HG03520 (cell line): ENCODE results near the gene MYO1E.
A peak's percentile ranks its signal among the peaks of the same experiment; 100 is the strongest.

Source experiments
- ATAC-seq: cut with Tn5 transposase; IDR thresholded peaks from one replicate; pipeline ENCODE4 v1.9.1; 2021; ENCODE audit warnings: mild to moderate bottlenecking, moderate library complexity; ENCODE audit not compliant: unreplicated experiment

Gene MYO1E

DNA sequence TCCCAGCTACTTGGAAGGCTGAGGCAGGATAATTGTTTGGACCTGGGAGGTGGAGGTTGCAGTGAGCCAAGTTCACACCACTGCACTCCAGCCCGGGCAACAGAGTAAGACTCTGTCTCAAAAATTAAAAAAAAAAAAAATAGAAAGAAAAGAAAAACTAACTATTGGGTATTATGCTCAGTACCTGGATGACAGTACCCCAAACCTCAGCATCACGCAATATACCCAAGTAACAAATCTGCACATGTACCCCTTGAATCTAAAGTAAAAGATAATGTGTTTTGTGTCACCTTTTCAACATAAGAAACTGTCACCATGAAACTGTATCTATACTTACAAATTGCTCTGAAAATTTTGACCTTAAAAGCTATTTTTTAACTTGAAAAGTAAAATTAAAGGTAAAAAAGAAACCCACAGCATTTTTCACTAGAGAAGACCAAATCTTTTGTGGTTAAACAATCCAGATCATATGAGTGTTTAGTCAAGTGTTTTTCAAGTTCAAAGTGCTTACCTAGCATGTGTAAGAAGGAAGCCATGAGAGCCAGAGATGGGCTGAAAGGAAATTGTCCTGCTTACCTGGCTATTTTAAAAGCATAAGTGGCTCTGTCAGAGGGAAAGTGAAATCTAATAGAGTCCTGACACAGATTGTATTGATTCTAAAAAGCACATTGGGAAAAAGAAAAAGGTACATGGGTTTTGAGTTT lies 50.5 kb downstream of the MYO1E start:
- ATAC-seq = no peak

DNA sequence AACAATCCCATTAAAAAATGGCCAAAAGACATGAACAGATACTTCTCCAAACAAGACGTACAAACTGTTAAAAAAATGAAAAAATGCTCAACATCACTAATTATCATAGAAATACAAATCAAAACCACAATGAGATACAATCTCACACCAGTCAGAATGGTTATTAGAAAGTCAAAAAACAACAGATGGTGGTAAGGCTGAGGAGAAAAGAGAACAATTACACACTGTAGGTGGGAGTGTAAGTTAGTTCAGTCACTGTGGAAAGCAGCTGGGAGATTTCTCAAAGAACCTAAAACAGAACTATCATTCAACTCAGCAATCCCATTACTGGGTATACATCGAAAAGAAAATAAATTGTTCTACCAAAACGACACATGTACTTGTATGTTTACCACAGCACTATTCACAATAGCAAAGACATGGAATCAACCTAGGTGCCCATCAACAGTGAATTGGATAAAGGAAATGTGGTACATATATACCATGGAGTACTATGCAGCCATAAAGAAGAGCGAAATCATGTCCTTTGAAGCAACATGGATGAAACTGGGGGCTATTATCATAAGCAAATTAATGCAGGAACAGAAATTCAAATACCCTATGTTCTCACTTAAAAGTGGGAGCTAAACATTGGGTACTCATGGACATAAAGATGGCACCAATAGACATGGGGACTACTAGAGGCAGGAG lies 51.5 kb downstream of the MYO1E start:
- ATAC-seq = no peak

DNA sequence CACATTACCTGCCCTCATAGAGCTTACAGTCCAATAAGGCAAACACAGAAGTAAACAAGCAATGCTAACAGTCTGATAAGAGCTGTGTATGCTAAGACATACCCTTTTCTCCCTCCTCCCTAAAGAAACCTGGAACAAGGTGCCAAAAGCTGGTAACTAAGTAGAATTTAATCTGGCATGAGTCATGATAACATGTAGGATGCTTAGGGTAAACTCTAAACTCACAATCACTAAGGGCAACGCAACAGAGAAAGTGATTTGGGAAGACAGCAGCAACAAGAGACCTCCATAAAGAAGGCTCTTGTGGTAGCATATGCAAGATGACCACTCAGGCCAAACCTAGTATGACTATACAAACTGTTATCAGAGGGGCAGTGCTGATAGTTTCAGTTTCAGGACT lies 55.5 kb downstream of the MYO1E start:
- ATAC-seq = no peak

DNA sequence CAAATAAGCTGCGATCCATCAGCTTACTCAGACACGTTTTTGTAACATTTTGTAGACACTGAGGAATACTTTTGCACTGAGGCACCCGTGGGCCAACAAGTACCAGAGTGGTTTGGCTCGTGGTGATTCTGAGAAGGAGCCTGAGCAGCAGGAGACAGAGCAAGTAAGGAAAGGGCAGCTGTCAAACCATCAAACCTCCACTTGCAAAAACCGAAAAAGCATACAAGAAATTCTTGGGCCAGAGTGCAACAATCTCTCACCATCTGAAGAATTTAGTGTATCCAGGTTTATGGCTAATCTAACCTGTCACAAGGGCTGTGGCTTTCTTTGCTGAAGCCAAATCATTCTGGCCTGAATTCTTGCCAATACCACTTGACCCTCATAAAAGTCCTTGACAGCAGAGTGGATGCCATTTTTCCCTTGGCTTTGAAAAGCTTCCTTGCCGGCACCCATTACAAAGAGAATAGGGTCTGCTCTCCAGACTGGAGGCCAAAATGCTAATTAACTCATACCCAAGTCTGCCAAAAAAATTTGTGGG lies 56.7 kb downstream of the MYO1E start:
- no peak for ATAC-seq

DNA sequence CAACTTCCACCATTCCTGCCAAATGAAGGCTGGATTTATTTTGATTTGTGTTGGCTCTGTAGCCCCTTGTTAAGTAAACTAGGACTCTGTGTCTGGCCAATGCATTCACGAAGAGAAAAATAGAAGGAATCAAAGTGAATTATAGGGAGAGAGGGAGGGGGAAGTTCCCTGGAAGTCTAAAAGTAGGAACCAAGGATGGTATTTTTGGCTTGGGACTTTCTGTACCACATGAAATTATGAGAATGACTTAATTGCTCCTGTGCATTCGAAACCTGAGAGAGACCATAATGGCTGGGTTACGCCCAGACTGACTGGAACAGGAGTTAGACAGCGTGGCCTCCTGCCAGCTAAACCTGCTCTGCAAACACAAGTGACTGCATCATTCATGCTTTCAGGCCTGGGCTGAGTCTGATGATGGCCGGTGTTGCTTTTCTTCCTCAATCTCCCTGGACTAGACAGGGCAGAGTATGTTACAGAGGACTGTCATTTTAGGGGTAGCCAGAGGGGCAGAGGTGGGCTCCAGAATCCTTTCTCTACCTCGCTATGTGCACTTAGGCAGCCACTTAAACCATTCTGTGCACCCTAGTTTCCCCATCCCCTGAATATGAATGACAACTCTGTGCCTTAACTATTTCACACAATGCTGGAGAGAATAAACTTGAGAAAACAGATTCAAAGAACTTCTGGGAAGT lies 58.9 kb downstream of the MYO1E start:
- ATAC-seq = peak; percentile 54

DNA sequence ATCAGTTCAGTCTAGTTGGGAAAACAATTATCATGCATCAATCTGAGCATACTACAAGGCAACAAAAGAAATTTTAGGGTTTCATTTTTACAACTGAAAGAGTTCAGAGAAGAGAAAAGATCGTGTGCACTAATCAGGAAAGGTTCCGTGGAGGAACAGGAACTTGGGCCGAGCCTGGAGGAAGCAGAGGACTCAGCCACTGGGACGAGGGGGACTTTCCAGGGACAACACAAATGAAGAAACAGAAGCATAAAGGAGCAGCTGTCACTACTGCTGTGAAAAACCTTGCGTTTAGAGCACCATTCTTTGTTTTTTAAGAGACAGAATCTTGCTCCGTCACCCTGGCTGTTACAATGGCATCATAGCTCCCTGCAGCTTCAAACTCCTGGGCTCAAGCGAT lies 60.5 kb downstream of the MYO1E start:
- ATAC-seq = no peak

DNA sequence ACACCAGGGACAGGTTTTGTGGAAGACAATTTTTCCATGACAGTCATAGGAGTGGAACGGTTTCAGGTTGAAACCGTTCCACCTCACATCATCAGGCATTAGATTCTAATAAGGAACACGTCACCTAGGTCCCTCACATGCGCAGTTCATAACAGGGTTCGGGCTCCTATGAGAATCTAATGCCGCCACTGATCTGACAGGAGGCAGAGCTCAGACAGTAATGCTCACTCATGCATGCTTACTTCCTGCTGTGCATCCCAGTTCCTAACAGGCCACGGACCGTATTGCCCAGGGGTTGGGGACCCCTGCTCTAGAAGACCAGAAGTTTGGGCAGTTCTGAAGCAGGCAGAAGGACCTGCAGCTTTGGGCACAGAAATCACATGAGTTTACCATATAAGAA lies 61.5 kb downstream of the MYO1E start:
- ATAC-seq = no peak

DNA sequence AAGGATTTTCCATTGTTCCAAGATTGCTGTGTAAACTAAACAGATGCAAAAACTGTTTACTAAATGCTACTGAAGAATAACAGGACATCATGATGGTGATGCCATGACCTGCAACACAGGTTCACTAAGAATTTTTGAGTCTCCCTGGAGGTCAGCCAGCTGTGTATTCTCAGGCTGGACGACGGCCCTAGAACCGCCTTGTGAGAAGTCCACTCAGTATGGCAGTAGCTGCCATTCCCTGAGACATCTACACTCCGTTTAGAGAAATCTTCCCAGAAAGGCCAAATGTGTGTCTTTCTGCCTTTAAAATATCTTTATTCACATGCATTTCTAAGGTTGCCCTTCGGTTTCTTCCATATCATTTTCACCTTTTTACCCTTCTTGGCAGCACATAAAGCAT lies 63.3 kb downstream of the MYO1E start:
- ATAC-seq = no peak

DNA sequence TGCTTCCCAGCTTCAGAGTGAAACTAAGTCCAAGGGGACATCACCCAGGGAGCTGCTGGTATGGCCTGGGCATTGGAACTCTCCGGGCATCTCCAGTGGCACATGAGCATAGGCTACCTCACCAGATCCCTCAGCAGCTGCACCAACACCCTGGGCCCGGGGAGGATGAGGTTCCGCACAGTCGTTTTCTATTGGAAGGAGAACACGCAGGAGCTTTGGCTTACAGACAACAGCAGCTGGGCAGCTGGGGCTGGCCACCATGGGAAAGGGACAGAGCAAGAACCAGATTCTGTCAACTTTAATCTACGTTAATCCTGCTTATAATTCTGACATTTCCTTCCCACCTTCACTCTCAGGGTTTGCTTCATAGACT lies 65.5 kb downstream of the MYO1E start:
- no peak for ATAC-seq

DNA sequence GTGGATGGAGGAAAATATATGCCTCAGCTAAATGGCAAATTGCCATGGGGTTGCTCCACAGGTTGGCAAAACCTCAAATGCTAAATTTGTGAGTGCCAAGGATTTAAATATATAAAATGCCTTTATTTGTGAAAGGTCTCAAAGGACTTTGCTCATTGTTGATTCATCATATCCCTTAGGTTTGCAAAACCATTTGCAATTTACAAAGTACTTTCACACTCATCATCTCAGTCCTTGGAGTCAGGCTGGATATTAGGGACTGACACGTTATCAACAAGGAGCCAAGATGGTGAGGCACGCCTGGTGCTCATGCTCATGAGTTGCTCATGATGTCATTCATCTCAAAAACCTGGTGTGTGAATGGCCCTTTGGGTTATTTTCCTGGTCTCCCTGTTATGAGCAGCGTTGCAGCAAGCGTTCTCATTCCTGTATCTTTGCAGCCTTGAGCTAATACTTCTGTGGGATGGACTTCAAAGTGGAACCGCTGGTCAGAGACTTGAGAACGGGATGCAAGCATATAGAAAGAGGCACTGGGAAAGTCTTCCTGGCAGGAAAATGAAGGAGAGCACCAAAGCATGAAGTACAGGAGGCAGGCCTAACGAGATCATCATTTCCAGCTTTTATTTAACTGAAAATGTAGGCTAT lies 66.0 kb downstream of the MYO1E start:
- ATAC-seq = no peak

DNA sequence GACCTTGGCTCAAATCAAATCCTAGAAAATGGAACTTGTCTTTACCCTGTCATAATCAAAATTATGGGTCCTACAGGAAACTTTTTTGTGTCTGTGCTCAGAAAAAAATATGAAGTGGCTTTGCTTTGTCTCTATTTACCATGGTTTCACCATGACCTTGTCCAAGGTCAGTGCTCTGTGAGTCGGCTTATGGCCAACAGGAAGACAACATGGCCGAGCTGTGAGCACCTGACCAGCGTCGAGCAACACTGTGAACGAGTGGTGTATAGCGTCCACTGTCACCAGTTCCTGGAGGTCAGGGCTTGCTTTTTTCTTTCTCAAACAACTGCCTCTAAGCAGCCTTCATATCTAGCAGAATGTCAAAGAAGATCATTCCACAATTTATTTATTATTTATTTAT lies 67.9 kb downstream of the MYO1E start:
- no peak for ATAC-seq

DNA sequence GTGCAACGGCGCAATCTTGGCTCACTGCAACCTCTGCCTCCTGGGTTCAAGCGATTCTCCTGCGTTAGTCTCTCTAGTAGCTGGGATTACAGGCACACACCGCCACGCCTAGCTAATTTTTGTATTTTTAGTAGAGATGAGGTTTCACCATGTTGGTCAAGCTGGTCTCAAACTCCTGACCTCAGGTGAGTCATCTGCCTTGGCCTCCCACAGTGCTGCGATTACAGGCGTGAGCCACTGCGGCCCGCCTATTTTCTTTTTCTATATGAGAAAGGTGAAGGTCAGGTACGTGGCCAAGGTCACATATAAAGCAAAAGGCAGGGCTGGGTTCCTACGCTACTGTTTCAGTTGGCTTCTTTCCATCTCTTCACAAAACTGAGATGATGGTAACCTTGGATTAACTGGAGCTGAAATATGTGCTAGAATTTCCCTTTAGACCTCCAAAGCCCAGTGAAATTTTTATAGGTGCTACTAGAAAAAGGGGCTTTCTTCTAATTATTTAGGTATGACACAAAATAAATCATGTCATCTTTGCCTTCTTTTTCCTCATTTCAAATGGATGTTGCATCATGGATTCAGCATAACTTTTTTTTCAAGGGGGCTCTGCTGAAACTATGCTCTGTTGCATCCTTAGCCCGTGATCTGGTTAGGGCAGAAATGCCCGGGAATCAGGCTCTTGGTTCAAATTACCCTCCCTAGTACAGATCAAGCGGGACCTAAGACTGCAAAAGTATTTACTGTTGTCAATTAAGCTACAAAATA lies 68.5 kb downstream of the MYO1E start:
- ATAC-seq = no peak

DNA sequence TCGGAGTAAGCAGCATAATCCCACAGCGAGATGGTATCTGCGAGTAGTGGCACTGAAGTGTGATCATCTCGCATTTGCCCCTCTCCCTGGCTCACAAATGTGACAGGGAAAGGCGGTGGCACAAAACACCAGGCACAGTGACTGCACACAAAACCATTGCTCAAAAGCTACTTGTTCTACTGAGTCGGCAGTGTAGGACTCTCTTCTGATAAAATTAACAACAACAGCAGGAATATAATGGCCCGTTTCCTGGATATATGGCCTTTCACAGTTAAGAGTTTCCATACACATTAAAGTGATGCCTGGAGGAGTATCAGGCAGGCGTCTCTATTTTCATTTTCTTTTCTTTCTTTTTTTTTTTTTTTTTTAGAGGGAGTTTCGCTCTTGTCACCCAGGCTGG lies 69.0 kb downstream of the MYO1E start:
- ATAC-seq = no peak

DNA sequence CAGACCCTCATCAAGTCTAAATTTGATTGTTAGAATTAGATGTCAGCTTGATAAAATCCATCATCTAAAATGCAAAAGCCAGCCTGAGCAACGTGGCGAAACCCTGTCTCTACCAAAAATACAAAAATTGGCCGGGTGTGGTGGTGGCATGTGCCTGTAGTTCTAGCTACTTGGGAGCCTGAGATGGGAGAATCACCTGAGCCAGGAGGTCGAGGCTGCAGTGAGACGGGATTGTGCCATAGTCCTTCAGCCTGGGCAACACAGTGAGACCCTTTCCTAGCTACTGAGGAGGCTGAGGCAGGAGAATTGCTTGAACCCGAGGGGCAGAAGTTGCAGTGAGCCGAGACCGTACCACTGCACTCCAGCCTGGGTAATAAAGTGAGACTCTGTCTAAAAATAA lies 69.5 kb downstream of the MYO1E start:
- no peak for ATAC-seq

DNA sequence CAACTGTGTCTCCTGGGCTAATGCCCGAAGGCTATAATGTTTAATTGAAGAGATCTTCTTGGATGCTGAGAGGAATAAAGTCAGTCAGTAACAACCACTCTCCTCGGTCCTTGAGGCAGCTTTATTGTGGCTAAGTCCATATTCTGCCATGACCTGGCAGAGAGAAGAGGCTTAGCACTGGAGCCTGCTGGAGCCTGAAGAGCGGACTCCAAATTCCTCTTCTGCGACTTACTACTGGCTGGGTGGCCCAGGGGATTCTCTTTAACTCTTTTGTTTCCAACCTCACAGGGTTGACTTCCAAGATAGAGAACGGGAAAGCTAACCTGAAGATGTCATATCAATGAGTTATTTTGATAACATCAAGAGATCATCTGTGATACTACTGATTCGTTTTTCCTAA lies 71.1 kb downstream of the MYO1E start:
- no peak for ATAC-seq

DNA sequence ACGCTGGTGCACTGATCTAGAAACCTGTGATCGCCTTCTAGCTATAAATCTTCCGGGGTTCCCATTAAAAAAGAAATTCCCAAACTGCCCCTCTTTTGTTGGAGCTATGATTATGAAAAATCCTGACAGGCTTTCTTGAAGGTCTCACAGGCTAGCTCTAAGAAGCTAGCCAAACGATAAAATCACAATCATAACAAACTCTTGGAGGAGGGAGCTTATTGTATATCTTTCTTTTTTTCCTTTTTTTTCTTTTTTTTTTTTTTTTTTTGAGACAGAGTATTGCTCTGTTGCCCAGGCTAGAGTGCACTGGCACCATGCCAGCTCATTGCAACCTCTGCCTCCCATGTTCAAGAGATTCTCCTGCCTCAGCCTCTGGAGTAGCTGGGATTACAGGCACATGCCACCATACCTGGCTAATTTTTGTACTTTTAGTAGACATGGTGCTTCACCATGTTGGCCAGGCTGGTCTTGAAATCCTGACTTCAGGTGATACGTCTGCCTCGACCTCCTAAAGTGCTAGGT lies 72.0 kb downstream of the MYO1E start:
- no peak for ATAC-seq

DNA sequence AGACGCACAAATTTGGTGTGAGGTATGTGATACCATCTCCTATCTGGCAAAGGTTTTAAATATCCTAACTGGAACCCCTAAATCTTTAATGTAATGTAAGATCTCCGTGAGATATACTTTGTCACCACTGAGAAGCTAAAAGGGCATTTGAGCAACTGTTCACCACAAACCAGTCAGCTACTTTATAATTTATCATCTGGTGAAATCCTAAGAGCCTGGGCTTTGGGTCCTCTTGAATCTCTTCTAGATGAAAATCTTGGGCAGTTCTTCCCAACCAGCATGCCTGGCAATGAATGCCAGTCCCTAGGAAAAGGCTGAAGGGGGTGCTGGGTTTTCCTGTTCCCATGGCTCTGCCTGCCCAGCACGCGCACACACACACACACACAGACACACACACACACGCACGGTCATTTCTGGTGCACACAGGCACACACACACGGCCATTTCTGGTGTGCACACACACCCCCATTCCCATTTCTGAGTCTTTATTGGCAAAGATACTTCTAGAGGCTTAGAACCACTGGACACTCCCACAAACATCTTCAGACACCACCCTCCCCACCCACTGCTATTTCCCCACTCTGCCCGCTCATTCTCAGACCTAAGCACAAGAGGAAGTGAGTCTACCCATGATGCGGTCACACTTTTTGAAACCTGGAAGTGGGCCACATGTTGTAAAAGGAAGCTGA lies 72.6 kb downstream of the MYO1E start:
- peak; percentile 43 for ATAC-seq

DNA sequence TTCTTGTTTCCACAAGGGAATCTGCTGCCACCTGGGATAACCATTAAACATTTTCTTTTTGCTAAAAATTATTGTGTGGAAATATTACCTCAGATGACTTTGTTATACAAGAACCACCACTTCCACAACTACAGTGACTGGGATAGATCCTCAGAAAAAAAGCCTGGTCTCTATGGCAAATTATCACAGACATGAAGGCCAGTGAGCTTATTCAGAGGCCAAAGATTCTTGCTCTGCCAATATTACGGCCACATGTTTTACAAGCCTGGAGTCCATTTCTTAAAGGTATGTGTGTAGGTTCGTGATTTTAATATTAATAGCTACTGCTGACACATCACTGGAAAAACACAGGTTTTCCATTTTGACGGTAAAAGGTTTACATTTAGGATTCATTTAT lies 73.8 kb downstream of the MYO1E start:
- ATAC-seq = no peak

DNA sequence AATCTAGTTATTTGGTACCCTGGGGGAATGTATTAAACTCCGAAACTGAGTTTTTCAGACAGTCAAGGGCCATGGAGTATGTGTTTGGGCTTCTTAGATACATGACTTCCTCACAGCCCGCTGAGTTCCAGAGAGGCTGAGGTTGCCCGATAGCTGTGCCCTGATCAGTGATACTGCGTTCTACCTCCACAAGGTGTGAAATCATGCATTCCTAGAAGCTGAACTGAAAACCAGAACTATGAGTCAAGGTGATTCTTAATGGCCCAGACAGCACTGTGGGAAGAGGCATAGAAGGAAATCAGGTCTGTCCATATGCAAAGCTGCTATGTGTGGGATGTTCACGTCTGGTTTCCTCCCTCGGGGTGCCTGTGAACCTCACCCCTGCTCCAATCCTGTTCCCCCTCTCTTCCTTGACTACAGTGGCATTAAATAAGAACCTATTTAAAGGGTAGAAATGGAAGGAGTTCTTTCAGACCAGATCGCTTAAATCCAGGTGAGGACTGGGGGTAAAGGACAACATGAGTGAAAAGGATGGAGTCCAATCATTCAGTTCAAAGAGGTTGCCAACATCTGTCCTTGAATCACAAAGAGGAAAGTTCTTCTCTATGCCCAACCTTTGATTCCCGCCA lies 74.3 kb downstream of the MYO1E start:
- ATAC-seq = peak; percentile 42
